Activated CD4-positive, alpha-beta T cell treated with anti-CD3 and anti-CD28 coated beads, Interleukin-2, Interleukin-6, amounts not matched to agents 100 ng/mL and 50 ng/mL, durations not matched to agents 16 hours and 8 hours (primary cell): ENCODE measurements around the gene RTN3.

Experiments used
- DNase-seq: peaks from one replicate; pipeline ENCODE4 v3.0.0-alpha.2; 2020

RTN3 gene

DNA sequence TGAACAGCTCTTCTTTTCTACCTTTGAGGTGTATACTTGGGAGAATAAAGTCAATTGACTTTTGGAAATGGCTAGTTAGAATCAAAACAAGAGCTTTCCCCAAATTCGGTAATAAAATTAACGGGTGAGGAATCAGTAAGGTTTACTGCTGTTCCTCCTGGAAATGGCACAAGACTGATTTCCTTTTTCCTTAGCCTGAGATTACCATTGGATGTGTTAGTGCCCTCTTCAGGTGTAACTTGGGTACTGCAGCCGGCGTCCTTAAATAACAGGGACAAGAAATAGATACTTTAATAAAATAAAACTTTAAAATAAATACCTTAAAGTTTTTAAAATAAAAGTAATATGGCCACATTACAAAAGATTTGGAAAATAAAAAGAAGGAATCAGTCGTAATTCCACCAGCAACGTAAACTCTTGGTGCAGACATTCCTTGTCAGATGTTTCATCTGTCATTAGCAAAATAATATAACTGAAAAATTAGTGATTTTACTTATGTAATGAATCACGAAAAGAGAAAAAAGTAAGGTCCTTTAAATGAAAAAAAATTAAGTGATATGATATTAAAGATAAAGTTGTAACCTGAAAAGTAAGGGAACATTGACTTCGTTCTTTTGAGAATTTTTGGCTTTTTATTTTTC lies 57.5 kb downstream of the RTN3 start:
- peak; percentile 67 for DNase-seq

DNA sequence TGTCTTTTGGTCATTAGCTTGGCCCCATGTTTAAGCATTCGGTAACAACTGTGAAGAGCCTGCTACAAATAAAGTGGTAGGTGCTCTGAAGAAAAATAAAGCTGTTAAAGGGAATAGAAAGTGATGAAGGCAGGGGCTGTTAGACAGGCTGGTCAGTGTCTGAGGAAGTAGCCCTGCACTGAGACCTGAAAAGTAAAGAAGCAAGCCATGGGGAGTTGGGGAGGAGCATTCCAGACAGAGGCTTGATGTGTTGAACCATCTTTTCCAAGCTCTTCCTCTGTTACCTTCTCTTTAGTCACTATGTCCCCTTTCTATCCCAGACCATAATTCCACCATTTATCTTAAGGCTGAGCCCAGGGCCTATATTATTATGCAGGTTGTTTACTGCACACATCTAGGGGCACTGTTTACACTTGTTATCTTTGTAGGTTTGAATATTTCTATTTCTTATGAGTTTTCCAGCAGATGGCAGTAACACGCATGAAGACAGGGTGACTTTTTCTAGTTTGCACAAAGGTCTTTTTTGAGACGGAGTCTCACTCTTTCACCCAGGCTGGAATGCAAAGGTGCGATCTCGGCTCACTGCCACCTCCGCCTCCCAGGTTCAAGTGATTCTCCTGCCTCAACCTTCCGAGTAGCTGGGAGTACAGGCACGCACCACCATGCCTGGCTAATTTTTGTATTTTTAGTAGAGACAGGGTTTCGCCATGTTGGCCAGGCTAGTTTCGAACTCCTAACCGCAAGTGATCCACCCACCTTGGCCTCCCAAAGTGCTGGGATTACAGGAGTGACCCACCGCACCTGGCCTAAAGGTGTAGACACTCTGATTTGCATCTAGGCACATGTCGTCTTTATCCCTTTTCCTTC lies 64.2 kb downstream of the RTN3 start:
- DNase-seq: no peak

DNA sequence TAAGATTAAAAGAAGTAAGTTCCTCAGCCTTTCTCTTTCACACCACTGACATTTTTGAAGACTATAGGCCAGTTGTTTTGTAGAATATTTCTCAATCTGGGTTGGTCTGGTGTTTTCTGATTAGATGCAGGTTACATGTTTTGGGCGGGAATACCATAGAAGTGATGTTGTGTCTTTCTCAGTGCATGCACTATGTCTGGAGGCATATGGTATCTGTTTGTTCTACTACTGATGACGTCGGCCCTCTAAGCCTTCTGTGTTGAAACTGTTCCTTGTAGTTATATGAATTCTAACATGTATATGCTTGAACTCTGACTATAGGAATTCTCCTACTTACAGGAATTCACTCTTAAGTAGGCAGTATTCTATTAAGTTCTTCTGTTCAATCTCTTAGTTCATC lies 65.7 kb downstream of the RTN3 start:
- DNase-seq: no peak

DNA sequence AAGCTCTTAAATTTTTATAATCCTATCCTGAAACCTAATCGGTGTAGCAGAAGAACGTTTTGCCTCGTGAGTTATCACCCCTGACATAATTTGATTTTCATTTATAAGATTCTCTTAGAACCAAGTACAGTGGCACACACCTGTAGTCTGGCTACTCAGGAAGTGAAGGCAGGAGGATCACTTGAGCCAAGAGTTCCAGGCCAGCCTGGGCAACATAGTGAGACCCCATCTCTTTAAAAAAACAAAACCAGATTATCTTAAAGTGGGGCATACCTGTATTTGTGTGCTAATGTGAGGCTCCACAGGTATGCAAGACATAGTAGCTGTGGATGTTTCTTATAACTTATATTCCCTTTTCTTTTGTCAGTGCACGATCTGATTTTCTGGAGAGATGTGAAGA lies 68.3 kb downstream of the RTN3 start:
- DNase-seq: no peak

DNA sequence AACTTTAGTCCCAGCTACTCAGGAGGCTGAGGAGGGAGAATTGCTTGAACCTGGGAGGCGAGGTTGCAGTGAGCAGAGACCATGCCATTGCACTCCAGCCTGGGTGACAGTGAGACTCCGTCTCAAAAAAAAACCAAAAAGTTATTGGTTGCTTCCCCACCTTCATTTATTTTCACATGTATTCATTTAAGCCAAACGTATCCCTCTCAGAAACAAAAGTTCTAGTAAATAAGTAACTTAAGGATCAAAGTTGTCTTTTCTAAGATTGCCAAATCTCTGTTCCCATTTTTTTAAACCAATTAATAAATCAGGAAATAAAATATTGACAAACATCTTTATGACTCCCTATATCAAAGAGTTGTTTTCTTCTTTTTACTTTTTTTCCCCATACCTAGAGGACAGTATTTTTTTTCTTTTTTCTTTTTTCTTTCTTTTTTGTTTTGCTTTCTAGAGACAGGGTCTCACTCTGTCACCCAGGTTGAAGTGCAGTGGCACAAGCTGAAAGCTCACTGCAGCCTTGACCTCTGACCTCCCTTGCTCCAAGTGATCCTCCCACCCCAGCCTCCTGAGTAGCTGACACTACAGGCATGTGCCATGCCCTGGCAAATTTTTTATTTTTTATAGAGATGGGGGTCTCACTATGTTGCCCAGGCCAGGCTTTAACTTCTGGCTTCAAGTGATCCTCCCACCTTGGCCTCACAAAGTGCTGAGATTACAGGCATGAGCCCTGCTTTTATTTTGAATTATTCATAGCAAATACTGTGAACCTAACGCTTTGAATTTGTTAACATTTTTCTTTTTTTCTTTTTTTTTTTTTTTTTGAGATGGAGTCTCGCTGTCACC lies 75.8 kb downstream of the RTN3 start:
- DNase-seq: no peak

DNA sequence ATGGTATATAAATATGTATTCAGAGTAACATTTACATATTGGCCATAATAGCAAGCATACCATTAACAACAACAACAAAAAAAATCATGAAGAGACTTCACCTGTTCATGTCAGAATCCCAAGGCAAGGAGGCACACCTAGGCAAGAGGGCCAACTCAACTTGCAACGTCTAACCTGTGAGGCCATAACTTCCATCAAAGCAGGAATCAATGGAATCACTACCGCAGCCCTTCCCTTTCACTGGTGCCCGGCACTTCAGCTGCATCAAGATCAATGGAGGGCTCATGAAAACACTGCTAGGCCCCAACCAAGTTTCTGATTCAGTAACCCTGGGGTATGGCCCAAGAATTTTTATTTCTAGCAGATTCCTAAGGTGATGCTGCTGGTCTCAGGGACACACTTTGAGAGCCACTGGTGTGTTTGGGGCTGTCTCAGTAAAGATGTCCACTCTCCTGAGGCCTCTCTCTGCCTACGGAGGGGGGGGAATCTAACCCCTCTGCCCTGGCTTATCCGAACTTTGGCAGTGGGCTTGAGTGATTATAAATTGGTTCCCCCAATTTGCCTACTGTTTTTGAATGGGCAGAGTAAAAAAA lies 79.3 kb downstream of the RTN3 start:
- DNase-seq: no peak

DNA sequence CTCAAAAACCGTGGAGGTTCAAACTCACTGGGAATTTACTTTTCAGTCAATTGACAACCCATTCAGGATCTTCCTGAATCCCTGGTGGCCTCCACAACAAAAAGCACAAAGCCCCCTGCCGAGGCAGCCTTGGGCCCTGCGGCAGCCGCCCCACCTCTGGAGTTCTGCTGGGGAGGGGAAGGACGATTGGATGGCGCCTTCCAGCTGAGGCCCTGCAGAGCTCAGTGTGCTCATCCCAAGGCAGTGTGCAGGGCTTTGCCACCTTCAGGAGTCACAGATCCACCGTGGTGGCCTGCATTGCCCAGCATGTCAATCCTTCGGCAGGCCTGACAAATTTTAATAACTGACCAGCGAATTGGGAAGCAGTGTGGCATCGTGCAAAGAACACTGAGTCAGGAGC lies 79.9 kb downstream of the RTN3 start:
- DNase-seq: no peak

DNA sequence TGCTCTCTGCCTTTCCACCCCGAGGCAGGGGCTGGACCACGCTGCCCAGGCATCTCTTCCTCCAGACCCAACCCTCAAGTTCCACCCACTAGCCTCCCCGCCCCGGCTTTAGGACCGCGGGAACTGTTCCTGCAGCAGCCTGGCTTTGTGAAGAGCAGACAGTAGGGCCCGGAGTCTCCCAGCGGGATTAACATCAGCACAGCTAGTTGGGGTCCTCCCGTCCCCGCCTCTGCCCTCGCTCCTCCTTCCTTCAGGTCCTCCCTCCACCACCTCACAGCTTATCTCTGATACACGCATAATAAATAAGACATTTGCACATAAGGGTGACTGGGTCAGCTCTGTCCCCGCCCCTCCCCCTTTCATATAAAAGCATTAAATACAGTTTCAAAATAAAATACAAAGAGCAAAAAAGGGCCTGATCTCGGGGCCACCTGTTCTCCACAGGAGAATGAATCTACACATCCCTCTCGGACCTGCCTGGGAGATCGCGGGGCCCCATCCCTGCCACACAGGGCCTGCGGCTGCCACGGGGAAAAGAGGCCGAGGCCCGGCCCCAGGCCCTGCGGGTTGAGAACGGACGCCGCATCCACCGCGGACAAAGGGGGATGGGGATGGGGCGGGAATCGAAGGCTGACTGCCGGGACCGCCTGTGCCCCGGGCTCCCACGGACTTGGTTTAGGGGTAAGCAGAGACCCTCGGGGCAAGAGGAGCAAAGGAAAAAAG lies 80.8 kb downstream of the RTN3 start:
- no peak for DNase-seq

DNA sequence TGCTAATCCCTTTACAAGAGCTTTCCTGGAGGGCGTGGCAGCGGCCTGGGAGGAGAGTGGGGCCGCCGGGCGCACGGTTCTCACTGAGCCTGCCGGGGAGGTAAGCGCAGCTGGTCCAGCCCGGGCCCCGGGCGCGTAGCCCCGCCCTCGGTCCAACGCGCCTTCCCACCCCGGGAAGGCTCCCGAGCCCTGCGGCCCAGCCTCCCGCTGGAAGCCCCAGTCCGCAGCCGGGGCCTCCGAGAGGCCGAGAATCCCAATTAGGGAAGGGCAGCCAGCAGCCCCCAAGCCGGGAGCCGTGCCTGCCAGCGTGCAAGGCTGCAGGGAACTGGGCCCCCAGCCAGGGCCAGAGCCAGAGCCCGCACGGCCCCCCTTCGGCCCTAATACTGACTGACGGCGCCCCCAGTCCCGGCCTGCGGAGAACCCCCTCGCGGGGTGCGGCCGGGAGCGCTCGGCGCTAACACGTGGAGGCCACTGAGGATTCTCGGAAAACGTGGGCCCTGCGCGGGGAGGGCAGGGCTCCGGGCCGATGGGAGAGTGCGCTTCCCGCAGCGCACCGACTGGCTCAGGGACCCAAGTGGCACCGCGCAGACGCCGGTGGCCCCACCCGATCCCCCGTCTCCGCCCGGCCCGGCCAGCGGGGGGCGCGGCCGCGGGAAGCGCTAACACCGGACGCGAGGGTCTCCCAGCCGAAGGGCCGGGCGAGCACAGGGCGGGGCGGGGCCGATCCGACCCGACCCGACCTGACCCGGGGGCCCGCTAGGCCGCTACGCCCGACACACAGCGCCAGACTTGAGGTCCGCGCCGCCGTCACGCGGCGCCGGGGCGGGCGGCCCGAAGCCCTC lies 81.6 kb downstream of the RTN3 start:
- DNase-seq: no peak

DNA sequence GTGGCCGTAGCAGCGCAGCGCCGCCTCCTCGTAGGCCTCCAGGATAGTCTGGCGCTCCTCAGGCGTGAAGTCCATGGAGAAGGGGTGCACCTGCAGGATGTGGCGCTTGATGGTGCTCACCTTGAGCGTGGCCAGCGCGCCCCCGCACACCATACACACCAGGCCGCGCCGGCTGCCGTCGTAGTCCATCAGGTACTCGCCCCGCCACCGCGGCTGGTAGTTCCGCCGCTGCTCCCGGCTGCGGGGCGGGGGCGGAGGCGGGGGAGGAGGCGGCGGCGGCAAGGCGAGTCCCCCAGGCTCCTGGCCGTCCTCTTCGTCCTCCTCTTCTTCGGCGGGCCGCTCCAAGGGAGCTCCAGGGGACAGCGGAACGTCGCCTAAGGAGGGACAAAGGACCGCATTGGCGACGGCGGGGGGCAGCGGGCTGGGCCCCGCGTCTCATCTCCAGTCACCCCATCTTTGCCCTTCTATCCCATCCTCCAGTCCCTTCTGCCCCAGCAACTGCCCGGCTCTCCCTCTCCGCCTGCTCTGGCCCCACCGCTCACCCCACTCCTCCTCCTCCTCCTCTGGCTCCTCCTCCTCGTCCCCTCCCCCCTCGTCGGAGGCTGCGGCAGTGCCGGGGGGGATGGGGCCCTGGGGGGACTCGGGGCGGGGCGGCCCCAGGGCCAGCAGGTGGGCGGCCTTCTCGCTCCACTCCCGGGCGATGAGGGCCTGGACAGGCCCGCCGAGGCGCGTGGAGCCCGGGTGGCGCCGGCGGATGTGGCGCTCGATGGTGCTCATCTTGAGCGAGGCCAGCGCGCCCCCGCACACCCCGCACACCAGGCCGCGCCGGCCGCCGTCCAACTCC lies 82.4 kb downstream of the RTN3 start:
- no peak for DNase-seq

DNA sequence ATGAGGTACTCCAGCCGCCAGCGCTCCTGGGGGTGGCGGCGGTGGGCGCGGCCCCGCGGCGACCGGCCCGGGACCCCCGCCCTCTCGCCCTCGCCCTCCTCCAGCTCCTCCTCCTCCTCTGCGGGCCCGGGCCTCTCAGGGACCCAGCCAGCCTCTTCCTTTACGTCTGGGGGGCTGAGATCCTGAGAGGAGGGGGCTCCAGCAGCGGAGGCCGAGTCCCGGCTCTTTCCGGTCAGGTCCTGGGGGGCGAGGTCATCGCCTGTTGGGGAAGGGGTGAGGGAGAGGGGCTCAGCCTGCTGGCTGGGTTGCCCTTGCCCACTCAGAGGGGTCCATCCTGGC lies 83.0 kb downstream of the RTN3 start:
- DNase-seq: no peak

DNA sequence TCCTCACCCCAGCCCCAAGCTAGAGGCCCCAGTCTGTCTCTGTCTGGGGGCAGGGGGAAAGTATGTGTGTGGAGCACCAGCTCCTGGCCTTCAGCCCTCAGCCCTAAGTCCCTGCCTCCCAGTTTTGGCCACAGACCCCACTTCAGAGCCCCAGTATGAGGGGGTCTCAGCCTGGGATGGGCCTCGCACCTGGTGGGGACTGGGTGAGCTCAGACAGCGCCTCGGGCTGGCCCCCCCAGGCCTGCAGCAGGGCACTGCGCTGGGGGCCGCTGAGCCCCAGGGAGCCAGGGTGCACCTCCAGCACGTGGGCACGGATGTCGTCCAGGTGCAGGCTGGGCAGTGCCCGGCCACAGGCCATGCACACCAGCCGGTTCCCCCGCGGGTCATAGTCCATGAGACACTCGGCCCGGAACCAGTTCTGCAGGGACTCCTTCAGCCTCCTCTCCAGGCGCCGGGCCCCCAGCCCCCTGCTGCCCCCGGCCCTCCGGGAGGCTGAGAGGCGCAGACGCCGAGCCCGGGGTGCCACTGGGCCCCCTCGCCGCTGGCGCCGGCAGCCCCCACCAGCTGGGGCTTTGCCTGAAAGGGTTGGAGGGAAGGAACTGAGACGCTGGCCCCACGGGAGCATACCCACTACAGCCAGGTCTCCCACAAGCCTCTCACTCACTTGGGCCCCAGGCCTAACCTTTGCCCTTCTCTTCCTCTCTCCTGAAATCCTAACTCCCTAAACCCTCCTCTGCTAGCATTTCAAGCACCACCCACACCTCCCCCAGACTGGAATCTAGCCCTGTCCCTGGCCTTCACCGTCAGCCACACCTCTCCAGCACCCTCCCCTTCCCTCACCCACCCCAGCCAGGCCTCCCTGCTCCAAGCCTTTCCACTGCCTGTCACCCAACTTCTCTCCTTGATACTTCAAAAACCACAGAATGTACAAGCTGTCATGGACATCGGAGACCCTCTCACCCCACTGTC lies 83.7 kb downstream of the RTN3 start:
- DNase-seq: no peak

DNA sequence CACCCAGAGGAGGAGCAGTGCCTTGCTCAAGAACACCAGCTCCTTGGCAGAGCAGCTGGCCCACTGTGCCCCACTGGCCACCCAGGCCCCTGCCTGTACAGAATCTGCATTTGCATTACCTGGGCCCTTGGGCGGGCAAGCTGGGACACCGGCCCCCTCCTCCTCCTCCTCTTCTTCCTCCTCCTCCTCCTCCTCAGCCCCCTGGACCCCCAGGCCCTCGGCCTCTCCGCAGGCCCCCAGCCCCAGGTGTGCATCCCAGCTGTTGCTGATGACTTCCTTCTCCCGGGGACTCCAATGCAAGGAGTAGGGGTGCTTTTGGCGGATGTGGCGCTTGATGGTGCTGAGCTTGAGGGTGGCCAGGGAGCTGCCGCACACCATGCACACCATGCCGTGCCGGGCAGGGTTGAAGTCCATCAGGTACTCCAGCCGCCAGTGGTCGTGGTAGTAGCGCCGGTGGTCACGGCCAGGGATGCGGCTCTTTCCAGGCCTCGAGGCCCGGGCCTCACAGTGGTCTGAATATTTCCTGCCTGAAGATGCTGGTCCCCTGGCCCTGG lies 84.5 kb downstream of the RTN3 start:
- no peak for DNase-seq

DNA sequence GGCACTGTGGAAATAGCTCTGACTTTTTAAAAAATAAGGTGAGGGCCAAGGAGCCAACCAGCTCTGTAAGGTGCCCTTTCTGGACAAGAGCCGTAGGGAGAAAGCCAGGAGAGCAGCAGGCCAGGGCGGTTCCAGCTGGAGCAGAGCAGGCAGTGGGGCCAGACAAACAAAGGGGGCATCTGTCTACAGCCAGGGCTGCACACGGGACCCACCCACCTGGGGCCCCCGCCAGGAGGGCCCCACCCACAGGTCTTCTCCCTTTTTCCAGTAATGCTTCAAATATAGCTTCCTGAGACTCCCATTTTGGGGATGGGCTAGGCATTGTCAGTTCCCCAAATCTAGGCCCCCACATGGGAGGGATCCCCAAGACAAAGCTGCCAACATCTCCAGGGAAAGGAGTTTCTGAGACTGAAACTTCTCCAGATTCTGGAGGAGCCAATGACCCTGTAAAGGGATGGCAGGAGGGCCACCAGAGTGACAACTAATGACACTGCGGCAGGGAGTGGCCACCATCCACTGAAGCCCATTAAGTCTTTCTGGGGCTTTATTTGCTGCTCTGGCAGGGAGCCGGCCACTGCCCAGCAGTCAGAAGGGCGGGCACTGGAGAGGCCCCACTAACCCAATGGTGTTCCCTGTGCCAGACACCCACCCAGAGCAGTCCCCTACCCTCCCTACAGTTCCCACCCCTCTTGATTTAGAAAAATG lies 85.4 kb downstream of the RTN3 start:
- DNase-seq: no peak

DNA sequence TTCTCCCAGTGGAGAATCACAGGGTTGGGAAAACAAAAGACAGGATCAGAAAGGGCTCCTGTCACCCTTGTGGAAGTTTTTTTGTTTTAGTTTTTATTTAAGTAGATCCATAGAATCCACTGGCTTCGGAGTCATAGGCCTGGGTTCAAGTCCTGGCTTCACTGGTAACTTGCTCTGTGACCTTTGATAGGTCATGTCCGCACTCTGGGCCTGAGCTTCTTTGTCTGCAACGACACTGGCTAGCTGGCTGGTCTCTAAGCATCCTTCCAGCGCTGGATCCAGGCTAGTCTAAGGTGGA lies 85.9 kb downstream of the RTN3 start:
- no peak for DNase-seq

DNA sequence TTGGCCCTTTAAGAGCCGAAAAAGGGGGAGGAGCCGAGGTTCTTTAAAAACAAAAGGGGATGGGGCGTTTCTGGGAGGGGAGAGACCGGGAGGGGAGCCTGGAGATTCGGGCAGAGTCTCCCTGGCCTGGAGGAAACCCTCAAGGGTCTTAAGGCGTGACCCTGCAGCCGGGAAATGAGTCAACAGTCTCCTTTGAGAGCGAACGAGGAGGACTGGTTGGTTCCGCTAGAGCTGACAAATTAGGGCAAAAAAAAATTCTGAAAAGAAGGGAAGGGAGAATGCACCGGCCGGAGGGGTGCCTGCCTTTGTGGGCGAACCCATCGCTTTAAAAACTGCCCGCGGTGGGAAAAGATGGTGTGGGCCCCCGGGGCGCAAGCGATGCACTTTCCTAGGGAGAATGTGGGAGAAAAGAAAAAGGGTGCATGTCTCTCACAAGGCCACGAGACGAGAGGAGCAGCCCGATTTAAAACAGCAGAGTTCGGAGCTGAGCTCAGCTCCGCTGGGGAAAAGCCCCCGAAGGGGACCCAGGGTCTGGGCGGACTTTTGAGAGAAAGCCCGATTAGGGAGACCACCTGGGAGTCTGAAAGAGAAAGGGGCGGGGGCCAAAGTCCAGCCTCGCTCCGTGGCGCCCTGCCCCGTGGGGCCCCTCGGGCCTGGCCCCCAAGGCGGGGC lies 86.4 kb downstream of the RTN3 start:
- DNase-seq: peak; percentile 60

DNA sequence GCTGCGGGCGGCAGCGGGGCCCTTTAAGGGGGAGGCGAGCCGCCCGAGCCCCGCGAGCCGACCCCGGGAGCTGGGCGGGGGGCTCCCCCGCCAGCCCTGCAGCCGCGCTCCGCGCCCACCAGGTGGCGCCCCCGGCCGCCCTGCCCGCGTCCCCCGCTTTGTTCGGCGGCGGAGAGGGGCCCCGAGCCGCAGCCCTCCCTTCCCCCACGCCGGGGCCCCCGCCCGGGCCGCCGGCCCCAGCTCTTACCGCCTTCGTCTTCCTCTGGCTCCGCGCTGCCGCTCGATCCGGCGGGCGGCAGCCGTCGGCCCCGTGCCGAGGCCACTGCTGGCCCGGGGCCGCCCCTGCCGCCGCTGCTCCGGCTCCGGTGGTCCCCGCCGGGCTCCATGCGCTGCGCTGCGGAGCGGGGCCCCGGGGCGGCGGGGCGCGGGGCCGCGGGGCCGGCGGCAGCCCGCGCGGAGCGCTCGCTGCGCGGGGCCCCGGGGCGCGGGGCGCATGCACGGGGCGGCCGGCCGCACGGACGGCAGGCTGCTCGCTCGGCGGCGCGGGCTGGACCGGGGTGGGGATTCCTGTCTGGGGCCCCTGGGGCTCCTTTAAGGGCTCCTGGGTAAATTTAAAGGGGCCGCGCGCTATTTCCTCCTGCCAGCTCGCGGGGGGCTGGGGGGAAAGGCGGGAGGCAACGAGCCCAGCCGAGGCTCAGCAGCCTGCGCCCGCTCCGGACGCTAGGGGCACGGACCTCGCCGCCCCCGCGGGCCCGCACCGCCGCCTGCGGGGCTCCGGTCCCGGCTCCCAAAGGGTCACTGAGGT lies 87.1 kb downstream of the RTN3 start, which contains the start of gene ZFTA:
TSS of gene ZFTA (minus strand) at position 539 of the 805 bp plus-strand sequence. CDS start at position 386, 153 bp downstream.
- peak; percentile 58 for DNase-seq
